IMR-90 (cell line): ENCODE measurements around the gene SLC52A3. TPM values are rescaled to one million over a fixed set of nuclear protein-coding genes. Genes with fewer than 3 reads are reported as not detected.

Experiments
- ATAC-seq: fragments of 200-7000 bp; cut with Tn5 transposase; 2 replicates; pipeline ENCODE4 v1.9.1; 2020; ENCODE audit warnings: low read depth, mild to moderate bottlenecking, moderate library complexity
- BruUV-seq: library from RNA; stranded (reverse); fragments of 400-500 nt; replicated peaks from 2 replicates; lab custom pipeline; 2021; lab: Mats Ljungman, UMichigan
- CTCF ChIA-PET: fragments of 300-600 bp; formaldehyde crosslinking; extraction: SDS; loops from one replicate; lab custom pipeline; 2021; ENCODE audit warnings: antibody characterized with exemption; lab: Yijun Ruan, JAX
- POLR2A ChIA-PET: fragments of 300-600 bp; sonication (Branson Sonifier 250); formaldehyde crosslinking; loops from one replicate; lab custom pipeline; 2022; ENCODE audit warnings: antibody characterized with exemption; ENCODE audit not compliant: unreplicated experiment; lab: Charles Lee
- DNase-seq: peaks from one replicate; pipeline ENCODE4 v3.0.0; 2013
- H2AFZ ChIP-seq: replicated peaks from 2 replicates; pipeline ENCODE3; 2013; ENCODE audit warnings: low read length, mild to moderate bottlenecking; ENCODE audit not compliant: poor library complexity
- H2AK5ac ChIP-seq: 2 replicates; pipeline ENCODE4 v1.6.1; 2013; ENCODE audit warnings: low read depth, low read length, inconsistent platforms
- H2AK9ac ChIP-seq: replicated peaks from 2 replicates; pipeline ENCODE3; 2013; ENCODE audit warnings: mild to moderate bottlenecking, low read depth, low read length, moderate library complexity; ENCODE audit not compliant: poor library complexity
- H2BK120ac ChIP-seq: 2 replicates; pipeline ENCODE4 v1.6.1; 2013; ENCODE audit warnings: low read depth, low read length, inconsistent platforms
- H2BK15ac ChIP-seq: 3 replicates; pipeline ENCODE4 v1.6.1; 2013; ENCODE audit warnings: low read depth, low read length, inconsistent platforms
- H2BK20ac ChIP-seq: 2 replicates; pipeline ENCODE4 v1.6.1; 2013; ENCODE audit warnings: low read depth, mild to moderate bottlenecking, inconsistent platforms, low read length, moderate library complexity
- H2BK5ac ChIP-seq: 2 replicates; pipeline ENCODE4 v1.6.1; 2013; ENCODE audit warnings: mild to moderate bottlenecking, low read depth, low read length, inconsistent platforms; ENCODE audit not compliant: poor library complexity, severe bottlenecking
- H3K14ac ChIP-seq: replicated peaks from 2 replicates; pipeline ENCODE4 v1.6.1; 2013; ENCODE audit warnings: low read depth, low read length, inconsistent platforms
- H3K18ac ChIP-seq: 2 replicates; pipeline ENCODE4 v1.6.1; 2013; ENCODE audit warnings: low read depth, low read length, control low read depth
- H3K23ac ChIP-seq: 2 replicates; pipeline ENCODE4 v1.6.1; 2013; ENCODE audit warnings: low read depth, low read length, inconsistent platforms
- H3K27ac ChIP-seq: 2 replicates; pipeline ENCODE4 v1.5.1; 2013; ENCODE audit warnings: mild to moderate bottlenecking, control low read depth, low read length; ENCODE audit not compliant: insufficient read depth
- H3K27me3 ChIP-seq: 2 replicates; pipeline ENCODE4 v1.6.1; 2013; ENCODE audit warnings: low read length; ENCODE audit not compliant: control insufficient read depth, insufficient read depth
- H3K36me3 ChIP-seq: 2 replicates; pipeline ENCODE4 v1.6.1; 2013; ENCODE audit warnings: low read length, mixed read lengths; ENCODE audit not compliant: control insufficient read depth, insufficient read depth
- H3K4ac ChIP-seq: 2 replicates; pipeline ENCODE4 v1.6.1; 2013; ENCODE audit warnings: low read depth, low read length, inconsistent platforms
- H3K4me1 ChIP-seq: 2 replicates; pipeline ENCODE4 v1.6.1; 2013; ENCODE audit warnings: low read length, mixed read lengths; ENCODE audit not compliant: control insufficient read depth, insufficient read depth
- H3K4me2 ChIP-seq: 2 replicates; pipeline ENCODE4 v1.6.1; 2013; ENCODE audit warnings: low read depth, mild to moderate bottlenecking, control low read depth, low read length, moderate library complexity
- H3K4me3 ChIP-seq: 2 replicates; pipeline ENCODE4 v1.5.1; 2013; ENCODE audit warnings: low read depth, mild to moderate bottlenecking, control low read depth, low read length, moderate library complexity; ENCODE audit not compliant: insufficient read depth
- H3K56ac ChIP-seq: 2 replicates; pipeline ENCODE4 v1.6.1; 2013; ENCODE audit warnings: low read length, inconsistent platforms; ENCODE audit not compliant: insufficient read depth; ENCODE audit errors: extremely low read depth
- H3K79me1 ChIP-seq, 2 experiments: 2 replicates each; pipeline ENCODE4 v1.6.1; 2013; ENCODE audit warnings: low read length in 2 of 2, inconsistent platforms in 1 of 2, low read depth in 1 of 2
- H3K9ac ChIP-seq: 2 replicates; pipeline ENCODE4 v1.6.1; 2013; ENCODE audit warnings: low read depth, low read length, control low read depth
- H3K9me1 ChIP-seq: 2 replicates; pipeline ENCODE4 v1.6.1; 2013; ENCODE audit warnings: low read length, inconsistent platforms; ENCODE audit not compliant: insufficient read depth
- H3K9me3 ChIP-seq: 2 replicates; pipeline ENCODE4 v1.6.1; 2013; ENCODE audit warnings: low read length; ENCODE audit not compliant: control insufficient read depth, insufficient read depth
- H4K20me1 ChIP-seq: 2 replicates; pipeline ENCODE4 v1.6.1; 2013; ENCODE audit warnings: low read length, inconsistent platforms; ENCODE audit not compliant: insufficient read depth
- H4K5ac ChIP-seq: 2 replicates; pipeline ENCODE4 v1.6.1; 2013; ENCODE audit warnings: mild to moderate bottlenecking, low read depth, low read length, control low read depth
- H4K8ac ChIP-seq, 2 experiments: 2 replicates each; pipeline ENCODE4 v1.6.1; 2013; ENCODE audit warnings: low read depth in 2 of 2, low read length in 2 of 2, control low read depth in 1 of 2, inconsistent platforms in 1 of 2
- H4K91ac ChIP-seq: 2 replicates; pipeline ENCODE4 v1.6.1; 2013; ENCODE audit warnings: low read depth, low read length, inconsistent platforms; ENCODE audit not compliant: insufficient read depth
- RAD21 ChIP-seq: IDR thresholded peaks from 2 replicates; pipeline ENCODE4 v1.6.1; 2012; ENCODE audit warnings: low read length, improper control_type of control experiment
- RCOR1 ChIP-seq: IDR thresholded peaks from 2 replicates; pipeline ENCODE4 v1.6.1; 2012; ENCODE audit warnings: mild to moderate bottlenecking, low read length, improper control_type of control experiment; ENCODE audit not compliant: insufficient replicate concordance
- RFX5 ChIP-seq: IDR thresholded peaks from 2 replicates; pipeline ENCODE4 v1.8.0; 2012; ENCODE audit warnings: low read depth, mild to moderate bottlenecking, low read length, moderate library complexity
- SMC3 ChIP-seq: fragments of 150-350 bp; IDR thresholded peaks from 2 replicates; pipeline ENCODE4 v1.6.1; 2016; ENCODE audit warnings: low read depth, mild to moderate bottlenecking, antibody characterized with exemption, low read length, moderate library complexity
- WGBS, 2 experiments: methylation state at CpG; one replicate each; pipeline versions ENCODE4 v1.1.5 to v1.1.7; 2013; ENCODE audit warnings: missing lambda C conversion rate in 2 of 2; ENCODE audit not compliant: insufficient read length in 1 of 2; ENCODE audit errors: extremely low coverage in 2 of 2; 5-methylcytosine and 5-hydroxymethylcytosine counted together
- dilution Hi-C: fragments of 300-500 bp; cut with HindIII; formaldehyde crosslinking; loops from one replicate; pipeline ENCODE4 v1.14.3; 2018; ENCODE audit warnings: low sequenced_read_pairs; ENCODE audit not compliant: unreplicated experiment
- in situ Hi-C: fragments of 300-500 bp; cut with MboI; formaldehyde crosslinking; loops from 3 replicates; pipeline ENCODE4 v1.14.3; 2019; ENCODE audit warnings: low sequenced_read_pairs, inconsistent platforms, mixed read lengths
- intact Hi-C: fragments of 100-400 bp; cut with micrococcal nuclease; formaldehyde crosslinking; loops from 2 replicates; pipeline ENCODE4 v1.10.0; 2022
- polyA plus RNA-seq, 3 experiments: library from polyadenylated mRNA; depleted of rRNA; stranded (reverse); fragments of >200 nt; gene quantifications; 2 replicates each; pipeline ENCODE4 v1.2.3, GENCODE V29; 2012; ENCODE audit warnings: low replicate concordance in 1 of 3
- total RNA-seq: library from RNA; depleted of rRNA; stranded (reverse); fragments of >200 nt; gene quantifications from 2 replicates; pipeline ENCODE4 v1.2.3, GENCODE V29; 2012
- TF ChIP-seq, protein P1 (sequence below): conservative IDR thresholded peaks from 2 replicates; pipeline ENCODE4 v1.5.1; 2012; ENCODE audit warnings: mild to moderate bottlenecking, low read depth, low read length, improper control_type of control experiment

SLC52A3 gene
- total and polyA plus RNA-seq, 2 of the 4 experiments (the other 2 are of a cell fraction), result not detected

- TF ChIP-seq RFX5, result no peak
Observed at GRCh38 chr20:768426-768978, at the start of gene SLC52A3 (continued).

DNA sequence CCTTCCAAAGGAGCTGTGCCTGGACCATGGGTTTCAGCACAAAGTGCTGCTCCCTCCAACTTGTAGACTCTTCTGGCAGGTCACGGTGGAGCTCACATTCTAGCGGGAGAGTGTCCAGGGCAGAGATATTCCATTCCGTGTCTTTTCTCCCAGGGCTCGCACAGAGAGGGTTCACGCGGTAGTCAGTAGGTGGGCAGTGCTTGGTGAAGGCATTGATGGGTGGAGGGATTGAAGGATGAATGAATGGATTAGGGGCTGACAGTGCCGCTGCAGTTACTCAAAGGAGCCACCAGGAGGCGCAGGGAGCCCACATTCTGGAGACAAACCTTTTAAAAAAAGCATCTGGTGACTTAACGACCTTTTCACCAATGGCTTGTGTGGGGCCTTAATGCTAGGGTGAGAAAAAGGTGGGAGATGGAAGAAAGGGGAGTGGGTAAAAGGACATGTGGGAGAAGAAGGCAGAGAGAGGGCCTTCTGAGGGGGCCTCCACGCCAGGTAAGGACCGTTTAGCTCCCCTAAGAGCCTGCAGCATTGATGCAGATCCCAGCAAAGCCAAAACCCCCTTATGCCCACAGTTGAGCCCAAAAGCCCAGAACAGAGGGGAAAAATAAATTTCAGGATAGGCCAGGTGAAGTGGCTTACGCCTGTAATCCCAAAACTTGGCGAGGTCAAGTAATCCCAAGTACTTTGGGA, 47.8 kb upstream of the SLC52A3 start:
- peak; percentile 88 for ATAC-seq

More for the DNA sequence above, 47.8 kb upstream of the SLC52A3 start:
- Histone ChIP-seq H4K91ac (no peak overlapping the region), H2AK5ac (no peak overlapping the region), H2BK15ac (no peak overlapping the region), H3K14ac (no peak overlapping the region), H2AFZ (peak overlapping the region; percentile 37), H4K8ac (no peak overlapping the region), H3K23ac (no peak overlapping the region), H2AK9ac (peak overlapping the region; percentile 81), H3K4me1 (no peaks in the 10 kb centered on the region), H3K9me1 (no peaks in the 10 kb centered on the region), H3K9me3 (no peaks in the 10 kb centered on the region), H3K36me3 (no peaks in the 10 kb centered on the region), H2BK20ac (no peak overlapping the region), H3K4me3 (no peak overlapping the region), H2BK5ac (no peak overlapping the region), H4K5ac (no peak overlapping the region), H3K27ac (no peak overlapping the region), H3K9ac (no peak overlapping the region), H3K4ac (no peak overlapping the region), H3K79me1 (no peaks in the 10 kb centered on the region), H3K4me2 (no peak overlapping the region), H3K56ac (no peak overlapping the region), H3K27me3 (no peaks in the 10 kb centered on the region; the same call in 1 of the 2 replicates), H2BK120ac (no peak overlapping the region), H4K20me1 (no peaks in the 10 kb centered on the region), H3K18ac (no peak overlapping the region)
- TF ChIP-seq RAD21, result peak; percentile 92
- TF ChIP-seq RCOR1, result no peak
- peak; percentile 98 for TF ChIP-seq SMC3
- TF ChIP-seq, protein P1, sequence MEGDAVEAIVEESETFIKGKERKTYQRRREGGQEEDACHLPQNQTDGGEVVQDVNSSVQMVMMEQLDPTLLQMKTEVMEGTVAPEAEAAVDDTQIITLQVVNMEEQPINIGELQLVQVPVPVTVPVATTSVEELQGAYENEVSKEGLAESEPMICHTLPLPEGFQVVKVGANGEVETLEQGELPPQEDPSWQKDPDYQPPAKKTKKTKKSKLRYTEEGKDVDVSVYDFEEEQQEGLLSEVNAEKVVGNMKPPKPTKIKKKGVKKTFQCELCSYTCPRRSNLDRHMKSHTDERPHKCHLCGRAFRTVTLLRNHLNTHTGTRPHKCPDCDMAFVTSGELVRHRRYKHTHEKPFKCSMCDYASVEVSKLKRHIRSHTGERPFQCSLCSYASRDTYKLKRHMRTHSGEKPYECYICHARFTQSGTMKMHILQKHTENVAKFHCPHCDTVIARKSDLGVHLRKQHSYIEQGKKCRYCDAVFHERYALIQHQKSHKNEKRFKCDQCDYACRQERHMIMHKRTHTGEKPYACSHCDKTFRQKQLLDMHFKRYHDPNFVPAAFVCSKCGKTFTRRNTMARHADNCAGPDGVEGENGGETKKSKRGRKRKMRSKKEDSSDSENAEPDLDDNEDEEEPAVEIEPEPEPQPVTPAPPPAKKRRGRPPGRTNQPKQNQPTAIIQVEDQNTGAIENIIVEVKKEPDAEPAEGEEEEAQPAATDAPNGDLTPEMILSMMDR, result peak; percentile 96
- no TSS peak for BruUV-seq
- DNase-seq, result peak; percentile 43
- dilution Hi-C loops (no loop called here), intact Hi-C loops (loop anchor here (1.0 to 10.0 kb wide), 4 partner anchors 140 to 659 kb away; no protein-coding TSS in a partner anchor), in situ Hi-C loops (loop anchor here (5.0 to 10.0 kb wide), 2 partner anchors 136 to 399 kb away; no protein-coding TSS in a partner anchor)
- ChIA-PET POLR2A (interaction anchor here (0.6 kb wide), 1 partner anchor 134 kb away, joined by 4 read pairs; no protein-coding TSS in a partner anchor), CTCF (interaction anchor here (0.6 to 6.1 kb wide), 4 partner anchors 11 to 143 kb away, joined by 3 to 63 read pairs (median 6); no protein-coding TSS in a partner anchor)
- WGBS, 2 experiments, result 0% methylated on average over 2 of the region's 13 CpGs; no CpG with 5 or more reads in 1 of the 2 experiments
